Measurements from ENCODE around the gene RELA.

- TF ChIP-seq EZH2 (IDR thresholded peaks at IDR 0.05; ENCODE audit: insufficient read depth, poor library complexity, severe bottlenecking): no peak
- TF ChIP-seq EZH2phosphoT487 (IDR thresholded peaks at IDR 0.05; ENCODE audit: insufficient read depth, low read depth): no peak
Measured at GRCh38 chr11:65696802-65697552, 34.3 kb upstream of the RELA start.

Data from GM23248 (cell line).